GM18517 (cell line): ENCODE data around the gene POLR1A.

ENCODE experiments used
- ATAC-seq: cut with Tn5 transposase; IDR thresholded peaks from one replicate; pipeline ENCODE4 v1.9.1; 2021; ENCODE audit warnings: mild to moderate bottlenecking, moderate library complexity; ENCODE audit not compliant: unreplicated experiment

POLR1A gene

DNA sequence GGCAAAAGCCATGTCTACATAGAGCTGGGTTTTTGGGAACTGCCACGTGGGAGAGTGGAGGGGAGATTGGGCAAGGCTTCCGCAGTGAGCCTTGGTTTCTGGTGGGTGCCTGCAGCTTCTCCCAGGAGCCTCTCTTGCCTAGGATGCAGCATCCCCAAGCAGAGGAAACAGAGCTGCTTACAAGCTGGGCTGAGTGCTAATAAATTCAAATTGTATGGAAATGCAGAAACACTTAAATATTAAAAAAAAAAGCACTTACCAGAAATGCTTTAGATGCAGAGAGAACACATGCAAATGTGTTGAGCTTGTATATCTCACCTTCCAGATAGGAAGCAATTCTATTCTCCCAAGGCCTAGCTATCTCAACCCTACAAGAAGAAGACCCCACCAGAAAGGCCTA is 120.9 kb downstream of the POLR1A start:
- no peak for ATAC-seq

DNA sequence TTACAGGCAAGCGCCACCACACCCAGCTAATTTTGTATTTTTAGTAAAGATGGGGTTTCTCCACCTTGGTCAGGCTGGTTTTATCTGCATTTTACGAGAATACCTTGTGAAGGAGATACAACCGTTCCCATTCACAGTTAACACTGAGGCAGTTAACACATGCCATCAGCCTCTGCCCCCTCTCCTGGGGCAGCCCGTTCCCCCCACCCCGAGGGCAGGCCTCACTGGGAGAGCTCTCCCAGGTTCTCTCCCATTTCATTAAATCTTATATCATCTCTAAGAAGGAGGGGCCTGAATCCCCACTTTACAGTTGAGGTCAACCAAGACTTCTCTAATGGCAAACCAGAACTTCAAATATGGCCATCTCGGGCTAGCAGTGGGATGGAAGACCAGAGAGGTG is 121.9 kb downstream of the POLR1A start:
- ATAC-seq = no peak

DNA sequence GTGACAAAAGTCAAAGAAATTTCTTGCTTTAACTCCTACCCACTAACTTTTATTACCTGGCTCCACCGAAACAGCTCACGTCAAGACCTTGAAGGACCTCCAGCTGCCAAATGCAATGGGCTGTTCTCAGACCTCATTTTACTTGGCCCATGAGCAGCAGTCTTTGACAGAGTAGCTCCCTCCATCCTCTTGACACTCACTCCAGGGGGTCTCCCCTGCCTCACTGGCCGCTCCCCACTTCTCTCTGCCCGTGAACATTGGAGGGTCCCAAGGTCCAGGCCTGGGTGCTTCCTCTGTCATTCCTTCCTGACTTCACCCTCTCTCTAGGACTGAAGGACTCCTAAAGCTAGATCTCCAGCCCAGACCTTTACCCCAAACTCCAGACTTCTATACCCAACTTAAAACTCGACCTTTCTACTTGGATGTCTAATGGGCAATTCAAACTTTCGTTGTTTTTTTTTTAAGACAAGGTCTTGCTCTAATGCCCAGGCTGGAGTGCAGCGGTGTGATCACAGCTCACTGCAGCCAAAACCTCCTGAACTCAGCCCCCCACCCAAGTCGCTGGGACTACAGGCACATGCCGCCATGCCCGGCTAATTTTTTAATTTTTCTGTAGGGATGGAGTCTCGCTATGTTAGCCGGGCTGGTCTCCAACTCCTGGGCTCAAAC is 124.0 kb downstream of the POLR1A start:
- no peak for ATAC-seq

DNA sequence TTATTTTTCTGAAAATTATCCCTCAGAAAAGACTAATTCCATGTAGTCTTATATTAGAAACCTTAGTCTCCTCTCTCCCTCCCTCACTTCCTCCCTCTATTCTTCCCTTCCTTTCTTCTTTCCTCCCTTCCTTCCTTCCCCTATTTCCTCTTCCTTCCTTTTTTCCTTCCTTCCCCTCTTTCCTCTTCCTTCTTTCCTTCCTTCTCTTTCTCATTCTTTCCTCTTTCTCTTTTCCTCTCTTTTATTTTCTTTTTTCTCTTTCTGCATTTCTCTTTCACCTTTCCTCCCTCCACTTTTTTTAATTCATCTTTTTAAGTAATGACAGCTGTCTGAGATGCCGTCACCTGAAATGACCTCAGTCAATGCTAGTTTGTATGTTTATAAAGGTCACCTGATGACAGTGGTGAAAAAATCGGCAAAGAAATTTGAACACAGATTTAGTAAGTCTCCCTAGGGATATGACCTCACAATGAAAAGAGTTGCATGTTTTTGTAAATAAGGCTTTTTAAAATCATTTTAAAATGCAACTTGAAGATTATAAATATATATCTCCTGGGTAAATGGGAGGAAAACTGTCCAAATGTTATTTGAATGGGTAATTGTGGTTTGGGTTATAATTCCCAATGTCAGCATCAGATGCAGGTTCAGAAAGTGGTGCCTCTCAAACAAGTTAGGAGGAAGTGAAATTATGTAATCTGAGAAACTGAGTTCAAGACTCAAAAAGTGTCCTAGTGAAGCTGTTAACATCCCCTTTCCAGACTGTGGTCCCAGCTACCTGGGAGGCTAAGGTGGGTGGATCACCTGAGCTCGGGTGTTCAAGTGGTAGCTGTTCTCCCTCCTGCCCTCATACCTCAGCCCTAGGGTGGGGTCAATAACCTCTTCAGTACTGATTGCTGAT is 126.6 kb downstream of the POLR1A start:
- ATAC-seq = no peak

DNA sequence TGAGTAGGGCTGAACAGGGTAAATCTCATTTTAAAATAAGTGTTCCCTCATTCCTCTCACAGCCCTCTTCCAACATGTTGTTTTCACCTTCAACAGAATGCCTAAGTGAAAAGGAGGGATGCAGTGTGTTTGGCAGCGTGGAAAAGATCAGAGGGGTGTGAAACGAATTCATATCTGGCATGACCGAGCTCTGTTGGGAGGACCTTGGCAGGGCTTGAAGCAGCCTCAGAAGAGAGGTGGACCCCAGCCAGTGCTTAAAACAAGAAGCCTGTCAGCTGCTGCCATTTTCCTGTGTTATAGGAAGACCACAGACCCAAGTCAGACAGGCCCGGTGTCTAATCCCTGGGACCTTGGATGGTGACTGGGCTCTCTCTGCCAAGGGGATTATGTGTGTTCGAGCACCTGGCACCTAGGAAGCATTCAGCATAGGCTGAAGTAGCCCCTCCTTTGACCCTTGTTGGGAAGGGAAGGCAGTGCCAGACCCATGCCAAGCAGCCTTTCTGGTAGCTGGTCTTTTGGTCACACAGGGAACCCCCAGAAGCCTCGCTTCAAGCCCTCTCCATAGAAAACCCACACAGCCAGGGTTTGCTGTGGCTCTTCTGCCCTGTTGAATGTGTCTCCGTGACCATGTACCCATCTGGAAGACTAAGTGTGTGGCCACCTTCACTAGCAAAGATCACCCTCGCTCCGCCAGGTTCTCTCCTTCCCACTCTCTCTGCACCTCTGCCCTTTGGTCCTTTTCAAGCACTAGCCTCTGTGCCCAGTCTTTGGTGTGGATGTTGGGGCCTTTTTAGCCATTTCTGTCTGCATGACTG is 129.4 kb downstream of the POLR1A start:
- no peak for ATAC-seq

DNA sequence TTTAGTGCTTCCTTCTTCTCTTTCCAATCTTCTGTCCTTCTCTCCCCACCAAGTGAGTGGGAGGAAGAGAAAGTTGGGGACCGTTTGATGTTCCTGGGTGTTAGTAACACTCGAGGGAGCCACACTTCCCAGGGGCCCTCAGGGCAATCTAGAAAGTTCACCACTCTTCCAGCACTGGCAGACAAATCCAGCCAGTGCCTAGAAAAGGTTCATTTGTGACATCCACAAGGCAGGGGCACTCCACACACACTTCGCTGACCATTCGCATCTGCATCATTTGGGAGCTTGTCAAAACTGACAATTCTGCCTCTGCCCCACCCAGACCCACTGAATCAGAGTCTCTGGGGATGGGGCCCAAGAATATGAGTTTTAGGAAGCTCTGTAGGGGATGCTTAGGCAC is 130.1 kb downstream of the POLR1A start:
- no peak for ATAC-seq

DNA sequence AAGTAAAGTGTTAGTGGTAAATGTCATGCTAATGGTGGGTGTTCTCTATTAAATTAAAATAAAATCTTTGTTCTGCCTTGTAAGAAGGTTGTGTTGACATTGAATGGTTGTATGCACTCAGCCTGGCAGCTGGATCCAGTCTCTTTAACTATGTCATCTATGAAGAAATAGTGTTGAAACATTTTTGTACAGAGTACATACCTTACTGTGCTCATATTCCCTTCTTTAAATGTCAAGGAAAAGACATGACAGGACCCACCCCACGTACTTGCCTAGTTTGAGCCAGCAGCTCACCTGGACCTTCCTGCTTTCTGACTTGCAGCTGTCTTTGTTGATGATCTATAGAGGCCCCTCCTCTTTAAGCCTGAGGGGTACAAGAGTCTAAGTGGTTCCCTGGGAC is 131.3 kb downstream of the POLR1A start:
- ATAC-seq = no peak

DNA sequence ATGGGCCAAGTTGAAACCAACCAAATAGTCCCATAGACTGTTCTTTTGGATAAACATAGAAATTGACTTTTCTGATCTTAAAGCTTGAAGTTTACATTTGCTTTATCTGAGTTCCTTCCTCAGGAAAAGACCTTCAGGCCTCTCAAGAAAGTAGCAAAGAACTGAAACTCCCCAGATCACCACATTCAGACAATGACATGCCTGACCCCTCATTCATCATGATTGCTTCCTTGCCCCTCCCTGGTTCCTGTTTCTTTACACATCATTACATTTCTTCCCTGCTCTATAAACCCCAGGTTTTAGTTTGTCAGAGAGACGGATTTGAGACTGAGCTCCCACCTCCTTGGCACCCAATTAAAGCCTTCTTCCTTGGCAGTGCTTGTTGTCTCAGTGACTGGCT is 133.3 kb downstream of the POLR1A start:
- no peak for ATAC-seq

DNA sequence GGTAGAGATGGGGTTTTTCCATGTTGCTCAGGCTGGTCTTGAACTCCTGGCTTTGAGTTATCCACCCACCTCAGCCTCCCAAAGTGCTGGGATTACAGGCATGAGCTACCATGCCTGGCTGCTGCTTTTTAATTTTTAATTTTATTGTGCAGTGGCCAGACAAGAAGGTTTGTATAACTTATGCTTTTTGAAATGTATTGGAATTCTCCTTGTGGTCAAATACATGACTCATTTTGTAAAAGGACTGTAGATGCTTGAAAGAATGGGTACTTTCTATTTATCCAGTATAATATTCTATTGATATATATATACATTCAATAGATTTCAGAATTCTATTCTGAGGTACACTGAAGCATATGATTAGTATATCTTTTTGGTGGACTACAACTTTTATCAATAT is 134.3 kb downstream of the POLR1A start:
- ATAC-seq = no peak
